ENCODE data around the gene TMTC1. TPM values are rescaled to one million over a fixed set of nuclear protein-coding genes. Genes with fewer than 3 reads are reported as not detected.

Gene TMTC1
- total and polyA plus RNA-seq, 4 donors = 3.0 to 33.6 (median 6.0) TPM

DNA sequence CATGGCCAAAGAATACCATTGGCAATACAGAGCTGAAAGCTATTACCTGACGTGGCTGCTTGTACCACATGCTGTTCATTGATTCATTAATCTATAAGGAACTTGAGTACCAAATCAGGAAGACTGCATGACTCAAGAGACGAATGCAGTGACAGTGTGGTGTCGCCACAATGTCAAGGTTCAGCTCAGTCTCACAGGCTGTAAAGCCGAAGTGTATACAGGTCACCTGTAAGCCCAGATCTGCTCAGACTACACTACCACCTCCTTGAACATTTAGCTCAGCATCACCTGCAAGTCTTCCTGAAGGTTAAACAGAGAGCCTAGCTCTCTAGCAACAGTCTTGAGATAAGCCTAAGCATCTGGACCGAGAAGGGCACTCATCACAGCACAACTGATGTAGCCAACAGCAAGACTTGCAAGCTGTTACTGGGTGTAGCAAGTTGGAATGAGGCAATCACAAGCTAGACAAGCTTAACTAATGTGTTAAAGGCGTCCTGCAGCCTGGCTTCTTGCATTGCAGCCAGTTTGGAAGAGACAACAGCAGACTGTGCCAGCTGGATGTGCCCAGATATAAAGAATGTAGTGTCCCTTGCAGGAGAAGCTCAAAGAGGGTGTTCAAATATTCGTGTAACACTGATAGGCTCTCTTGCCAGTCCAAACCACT, 21.0 kb downstream of the TMTC1 start:
- no peak overlapping the region for H3K27ac ChIP-seq (ENCODE audit: low read depth in 1 of 2, low read length in 1 of 2)
- ATAC-seq (ENCODE audit: insufficient read depth, low FRiP score) = no peak
- no peak overlapping the region for H3K9ac ChIP-seq (ENCODE audit: insufficient read depth in 1 of 2, low read length in 2 of 2)
- peaks cover 0 to 2% (median 0%) of the 10 kb centered on the region in 3 donors for H3K27me3 ChIP-seq (ENCODE audit: control insufficient read depth in 3 of 3, insufficient read depth in 3 of 3, low read length in 2 of 3)
- TF ChIP-seq, protein P1, sequence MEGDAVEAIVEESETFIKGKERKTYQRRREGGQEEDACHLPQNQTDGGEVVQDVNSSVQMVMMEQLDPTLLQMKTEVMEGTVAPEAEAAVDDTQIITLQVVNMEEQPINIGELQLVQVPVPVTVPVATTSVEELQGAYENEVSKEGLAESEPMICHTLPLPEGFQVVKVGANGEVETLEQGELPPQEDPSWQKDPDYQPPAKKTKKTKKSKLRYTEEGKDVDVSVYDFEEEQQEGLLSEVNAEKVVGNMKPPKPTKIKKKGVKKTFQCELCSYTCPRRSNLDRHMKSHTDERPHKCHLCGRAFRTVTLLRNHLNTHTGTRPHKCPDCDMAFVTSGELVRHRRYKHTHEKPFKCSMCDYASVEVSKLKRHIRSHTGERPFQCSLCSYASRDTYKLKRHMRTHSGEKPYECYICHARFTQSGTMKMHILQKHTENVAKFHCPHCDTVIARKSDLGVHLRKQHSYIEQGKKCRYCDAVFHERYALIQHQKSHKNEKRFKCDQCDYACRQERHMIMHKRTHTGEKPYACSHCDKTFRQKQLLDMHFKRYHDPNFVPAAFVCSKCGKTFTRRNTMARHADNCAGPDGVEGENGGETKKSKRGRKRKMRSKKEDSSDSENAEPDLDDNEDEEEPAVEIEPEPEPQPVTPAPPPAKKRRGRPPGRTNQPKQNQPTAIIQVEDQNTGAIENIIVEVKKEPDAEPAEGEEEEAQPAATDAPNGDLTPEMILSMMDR (IDR thresholded peaks at IDR 0.05; ENCODE audit: control extremely low read depth, extremely low read depth) = no peak
- H3K4me1 ChIP-seq (ENCODE audit: control insufficient read depth in 5 of 5, insufficient read depth in 5 of 5, low read length in 5 of 5) = peaks cover 0 to 14% (median 4%) of the 10 kb centered on the region in 5 donors
- H3K9me3 ChIP-seq (ENCODE audit: control insufficient read depth in 4 of 4, insufficient read depth in 3 of 4, low read length in 3 of 4) = no peaks in the 10 kb centered on the region
- peak in 1 of 3 donors; percentile 55 for DNase-seq
- 72% methylated on average over 7 of the region's 7 CpGs for WGBS, 2 donors
- peaks cover 0 to 6% (median 0%) of the 10 kb centered on the region in 4 donors for H3K36me3 ChIP-seq (ENCODE audit: control insufficient read depth in 4 of 4, insufficient read depth in 4 of 4, low read length in 4 of 4)
- H3K4me3 ChIP-seq = no peak overlapping the region

DNA sequence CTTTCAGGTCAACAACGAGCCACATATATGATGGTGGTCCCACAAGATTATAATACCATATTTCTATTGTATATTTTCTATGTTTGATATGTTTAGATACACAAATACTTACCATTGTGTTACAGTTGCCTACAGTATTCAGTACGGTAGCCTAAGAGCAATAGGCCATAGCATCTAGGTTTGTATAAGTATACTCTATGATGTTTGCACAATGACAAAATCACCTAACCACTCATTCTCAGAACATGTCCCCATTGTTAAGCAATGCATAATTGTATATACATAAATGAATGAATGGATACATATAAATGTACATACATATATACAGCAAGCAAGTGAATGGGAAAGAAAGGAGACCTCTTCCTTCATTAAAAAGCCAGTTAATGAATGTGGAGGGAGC, 23.8 kb downstream of the TMTC1 start:
- no peak overlapping the region for H3K9ac ChIP-seq (ENCODE audit: insufficient read depth in 1 of 2, low read length in 2 of 2)
- no peak overlapping the region for H3K4me3 ChIP-seq
- TF ChIP-seq, protein P1 (IDR thresholded peaks at IDR 0.05; ENCODE audit: control extremely low read depth, extremely low read depth) = no peak
- H3K36me3 ChIP-seq (ENCODE audit: control insufficient read depth in 4 of 4, insufficient read depth in 4 of 4, low read length in 4 of 4) = peaks cover 0 to 3% (median 0%) of the 10 kb centered on the region in 4 donors
- H3K9me3 ChIP-seq (ENCODE audit: control insufficient read depth in 4 of 4, insufficient read depth in 3 of 4, low read length in 3 of 4) = no peaks in the 10 kb centered on the region
- WGBS, 2 donors = 80 to 89% methylated on average over 2 of the region's 2 CpGs
- no peak for DNase-seq
- H3K27me3 ChIP-seq (ENCODE audit: control insufficient read depth in 3 of 3, insufficient read depth in 3 of 3, low read length in 2 of 3) = peaks cover 0 to 2% (median 0%) of the 10 kb centered on the region in 3 donors
- ATAC-seq (ENCODE audit: insufficient read depth, low FRiP score) = no peak
- H3K4me1 ChIP-seq (ENCODE audit: control insufficient read depth in 5 of 5, insufficient read depth in 5 of 5, low read length in 5 of 5) = peaks cover 0 to 14% (median 4%) of the 10 kb centered on the region in 5 donors
- H3K27ac ChIP-seq (ENCODE audit: low read depth in 1 of 2, low read length in 1 of 2) = no peak overlapping the region

DNA sequence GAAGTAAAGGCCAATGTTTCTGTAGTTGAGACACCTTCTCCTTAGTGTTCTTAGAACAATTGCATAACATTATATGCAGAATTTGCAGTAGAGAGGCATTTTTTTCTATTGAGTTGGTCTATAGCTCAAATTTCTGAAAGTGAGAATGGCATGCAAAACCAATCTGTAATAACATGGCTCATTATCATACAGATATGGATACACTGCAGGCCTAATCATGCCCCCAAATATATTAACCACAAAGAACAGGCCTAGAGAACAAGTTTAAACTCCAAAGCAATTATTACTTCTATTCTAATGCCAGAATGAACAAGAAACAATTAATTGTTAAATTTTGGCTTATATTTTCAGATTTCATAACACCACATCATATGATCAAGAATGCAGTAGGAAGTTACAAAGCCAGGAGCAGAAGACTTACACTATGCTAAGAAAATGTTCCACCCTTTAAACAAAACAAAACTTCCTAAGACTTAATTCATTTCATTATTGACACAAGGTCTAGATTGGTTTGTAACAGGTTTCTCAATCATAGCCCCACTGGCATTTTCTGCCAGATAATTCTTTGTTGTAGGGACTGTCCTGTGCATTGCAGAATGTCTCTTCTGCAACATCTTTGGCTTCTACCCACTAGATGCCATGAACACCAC, 26.9 kb downstream of the TMTC1 start:
- H3K9me3 ChIP-seq (ENCODE audit: control insufficient read depth in 4 of 4, insufficient read depth in 3 of 4, low read length in 3 of 4) = no peaks in the 10 kb centered on the region
- TF ChIP-seq, protein P1 (IDR thresholded peaks at IDR 0.05; ENCODE audit: control extremely low read depth, extremely low read depth) = no peak
- no peak overlapping the region for H3K4me3 ChIP-seq
- H3K9ac ChIP-seq (ENCODE audit: insufficient read depth in 1 of 2, low read length in 2 of 2) = no peak overlapping the region
- DNase-seq (no peak), ATAC-seq (ENCODE audit: insufficient read depth, low FRiP score) (no peak)
- H3K27me3 ChIP-seq (ENCODE audit: control insufficient read depth in 3 of 3, insufficient read depth in 3 of 3, low read length in 2 of 3) = no peaks in the 10 kb centered on the region
- H3K27ac ChIP-seq (ENCODE audit: low read depth in 1 of 2, low read length in 1 of 2) = no peak overlapping the region
- peaks cover 0 to 3% (median 0%) of the 10 kb centered on the region in 4 donors for H3K36me3 ChIP-seq (ENCODE audit: control insufficient read depth in 4 of 4, insufficient read depth in 4 of 4, low read length in 4 of 4)
- peaks cover 0 to 7% (median 0%) of the 10 kb centered on the region in 5 donors for H3K4me1 ChIP-seq (ENCODE audit: control insufficient read depth in 5 of 5, insufficient read depth in 5 of 5, low read length in 5 of 5)
